SIG-M5 (cell line): Measurements from ENCODE around the gene ATP5PO.
"Not testable (repeated sequence)": the region's sequence is repeated elsewhere in the genome, so short reads cannot be mapped to it uniquely, and the experiment has no call there.

Source experiments
- DNase-seq: peaks from one replicate; lab custom pipeline; 2025; lab: John Stamatoyannopoulos, UW

ATP5PO gene

GRCh38 chr21:33867868-33868267, 47.7 kb downstream of the ATP5PO start:
- DNase-seq = not testable (repeated sequence)

GRCh38 chr21:33866826-33867225, 48.8 kb downstream of the ATP5PO start:
- no peak for DNase-seq

GRCh38 chr21:33865996-33866575, 49.5 kb downstream of the ATP5PO start:
- DNase-seq = no peak

GRCh38 chr21:33865176-33865575, 50.4 kb downstream of the ATP5PO start:
- DNase-seq = no peak

GRCh38 chr21:33864150-33864549, 51.5 kb downstream of the ATP5PO start:
- no peak for DNase-seq

- DNase-seq = not testable (repeated sequence)
These were observed 52.4 kb downstream of the ATP5PO start for GRCh38 chr21:33863191-33863590.

GRCh38 chr21:33861125-33861524, 54.5 kb downstream of the ATP5PO start:
- DNase-seq = no peak

- DNase-seq = no peak
These were observed 55.2 kb downstream of the ATP5PO start for GRCh38 chr21:33860332-33860879.

GRCh38 chr21:33859373-33860102, 56.1 kb downstream of the ATP5PO start:
- DNase-seq = no peak

GRCh38 chr21:33858667-33859372, 56.8 kb downstream of the ATP5PO start:
- no peak for DNase-seq

- no peak for DNase-seq
These were observed 57.5 kb downstream of the ATP5PO start for GRCh38 chr21:33857846-33858666.

GRCh38 chr21:33856893-33857527, 58.6 kb downstream of the ATP5PO start:
- no peak for DNase-seq

GRCh38 chr21:33855190-33855589, 60.4 kb downstream of the ATP5PO start:
- DNase-seq = no peak

GRCh38 chr21:33854604-33855003, 61.0 kb downstream of the ATP5PO start:
- no peak for DNase-seq
